ENCODE measurements around the gene STAT1. TPM values are rescaled to one million over a fixed set of nuclear protein-coding genes. Genes with fewer than 3 reads are reported as not detected.

STAT1 gene
- total and polyA plus RNA-seq, 10 of the 15 experiments (the other 5 are each of a cell fraction or from before 2014, with no cell fraction given), result 81.8 to 398 (median 307) TPM

GRCh38 chr2:190953257-190953656 lies 60.7 kb downstream of the STAT1 start:
- DNase-seq (ENCODE audit: low read depth, low spot score), result no peak
- POLR2A ChIA-PET, result no interaction called here
- H3K36me3 ChIP-seq (ENCODE audit: control insufficient read depth in 2 of 2, insufficient read depth in 2 of 2, low read length in 1 of 2), result no peaks in the 10 kb centered on the region
- H3K9me3 ChIP-seq (replicated peaks; ENCODE audit: control insufficient read depth, insufficient read depth, low read length), result no peaks in the 10 kb centered on the region
- H3K27me3 ChIP-seq (replicated peaks in 1 of 2; ENCODE audit: control insufficient read depth in 2 of 2, insufficient read depth in 2 of 2, low read length in 1 of 2), result no peaks in the 10 kb centered on the region
- no peaks in the 10 kb centered on the region for H3K79me2 ChIP-seq (ENCODE audit: control insufficient read depth, insufficient read depth, low read length)
- no peak overlapping the region for H3K4me2 ChIP-seq (ENCODE audit: control insufficient read depth, insufficient read depth)
- BruUV-seq (replicated peaks), result no TSS peak
- intact Hi-C loops (cut with micrococcal nuclease; ENCODE audit: unreplicated experiment), result loop anchor here (5.0 kb wide), 1 partner anchor 171 kb away; no protein-coding TSS in a partner anchor
- in situ Hi-C loops (cut with MboI), result no loop called here
- H4K20me1 ChIP-seq (ENCODE audit: control insufficient read depth, insufficient read depth), result no peaks in the 10 kb centered on the region
- ATAC-seq, result no peak
- TF ChIP-seq, protein P1, sequence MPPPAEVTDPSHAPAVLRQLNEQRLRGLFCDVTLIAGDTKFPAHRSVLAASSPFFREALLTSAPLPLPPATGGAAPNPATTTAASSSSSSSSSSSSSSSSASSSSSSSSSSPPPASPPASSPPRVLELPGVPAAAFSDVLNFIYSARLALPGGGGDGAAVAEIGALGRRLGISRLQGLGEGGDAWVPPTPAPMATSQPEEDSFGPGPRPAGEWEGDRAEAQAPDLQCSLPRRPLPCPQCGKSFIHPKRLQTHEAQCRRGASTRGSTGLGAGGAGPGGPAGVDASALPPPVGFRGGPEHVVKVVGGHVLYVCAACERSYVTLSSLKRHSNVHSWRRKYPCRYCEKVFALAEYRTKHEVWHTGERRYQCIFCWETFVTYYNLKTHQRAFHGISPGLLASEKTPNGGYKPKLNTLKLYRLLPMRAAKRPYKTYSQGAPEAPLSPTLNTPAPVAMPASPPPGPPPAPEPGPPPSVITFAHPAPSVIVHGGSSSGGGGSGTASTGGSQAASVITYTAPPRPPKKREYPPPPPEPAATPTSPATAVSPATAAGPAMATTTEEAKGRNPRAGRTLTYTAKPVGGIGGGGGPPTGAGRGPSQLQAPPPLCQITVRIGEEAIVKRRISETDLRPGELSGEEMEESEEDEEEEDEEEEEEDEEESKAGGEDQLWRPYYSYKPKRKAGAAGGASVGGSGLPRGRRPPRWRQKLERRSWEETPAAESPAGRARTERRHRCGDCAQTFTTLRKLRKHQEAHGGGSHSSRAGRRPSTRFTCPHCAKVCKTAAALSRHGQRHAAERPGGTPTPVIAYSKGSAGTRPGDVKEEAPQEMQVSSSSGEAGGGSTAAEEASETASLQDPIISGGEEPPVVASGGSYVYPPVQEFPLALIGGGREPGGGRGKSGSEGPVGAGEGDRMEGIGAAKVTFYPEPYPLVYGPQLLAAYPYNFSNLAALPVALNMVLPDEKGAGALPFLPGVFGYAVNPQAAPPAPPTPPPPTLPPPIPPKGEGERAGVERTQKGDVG (CRISPR knock-in tag; IDR thresholded peaks at IDR 0.05), result no peak
- no peak for TF ChIP-seq NKRF (conservative IDR thresholded peaks at IDR 0.05)
- TF ChIP-seq E4F1 (IDR thresholded peaks at IDR 0.05; ENCODE audit: borderline replicate concordance, partially characterized antibody), result no peak
- no peak for TF ChIP-seq TCF3 (IDR thresholded peaks at IDR 0.05; ENCODE audit: borderline replicate concordance, insufficient read depth, low read depth, low read length)
- TF ChIP-seq KLF5 (IDR thresholded peaks at IDR 0.05; ENCODE audit: partially characterized antibody), result no peak
- TF ChIP-seq RAD51 (IDR thresholded peaks at IDR 0.05), result no peak
- TF ChIP-seq MEF2B (IDR thresholded peaks at IDR 0.05; ENCODE audit: partially characterized antibody, poor library complexity, severe bottlenecking), result no peak
- no peak for TF ChIP-seq SMC3 (IDR thresholded peaks at IDR 0.05; ENCODE audit: borderline replicate concordance, low read length)
- TF ChIP-seq YY1 (IDR thresholded peaks at IDR 0.05; ENCODE audit: low read depth, low read length), result no peak
- TF ChIP-seq EED (IDR thresholded peaks at IDR 0.05; ENCODE audit: low read depth), result no peak
- no peak for TF ChIP-seq KDM1A (IDR thresholded peaks at IDR 0.05; ENCODE audit: borderline replicate concordance)
- no peak overlapping the region for H3K27ac ChIP-seq (ENCODE audit: control insufficient read depth, insufficient read depth)
- 0 out of 2 replicates have a peak, but pooled peaks cover 3% of the 10 kb centered on the region for H3K4me1 ChIP-seq (ENCODE audit: control insufficient read depth, insufficient read depth, low read length)
- no peak overlapping the region for H2AFZ ChIP-seq (ENCODE audit: control insufficient read depth, low read depth, low read length)
- no peak overlapping the region for H3K9ac ChIP-seq (ENCODE audit: control insufficient read depth, insufficient read depth, low read length)
- CTCF ChIA-PET, result interaction anchor here (1.4 kb wide), 1 partner anchor 10 kb away, joined by 4 read pairs; no protein-coding TSS in a partner anchor
- H3K4me3 ChIP-seq, result no peak overlapping the region
- SMC1A ChIA-PET (ENCODE audit: uncharacterized antibody, unreplicated experiment), result interaction anchor here (1.3 kb wide), 1 partner anchor 102 kb away, joined by 5 read pairs; no protein-coding TSS in a partner anchor
- 78% methylated on average over 4 of the region's 4 CpGs for WGBS (ENCODE audit: insufficient coverage, insufficient replicate concordance, low lambda C conversion rate, missing lambda C conversion rate)
- FAIRE-seq, result no peak
- RAD21 ChIA-PET (ENCODE audit: unreplicated experiment), result no interaction called here

All from GM12878 (cell line).